ENCODE data around the gene CIROP. TPM values are rescaled to one million over a fixed set of nuclear protein-coding genes. Genes with fewer than 3 reads are reported as not detected.

Gene CIROP
- total RNA-seq, 1 donor from 2014 or later, result not detected

- TF ChIP-seq CTCF (IDR thresholded peaks at IDR 0.05; ENCODE audit: unreplicated experiment), result no peak
- Mint-ChIP-seq H3K4me3 (ENCODE audit: low read depth) (no peak overlapping the region), H3K36me3 (ENCODE audit: insufficient read depth) (peaks cover 4% of the 10 kb centered on the region), H3K27me3 (no peaks in the 10 kb centered on the region), H3K9me3 (ENCODE audit: low read depth) (no peaks in the 10 kb centered on the region), H3K27ac (no peak overlapping the region), H3K4me1 (ENCODE audit: low read depth) (no peaks in the 10 kb centered on the region)
- no peak for DNase-seq (ENCODE audit: low spot score, unreplicated experiment)
These were observed 26.1 kb upstream of the CIROP start for GRCh38 chr14:23130871-23131270.

- no peaks in the 10 kb centered on the region for H3K4me1 Mint-ChIP-seq (ENCODE audit: low read depth)
- no peaks in the 10 kb centered on the region for H3K27me3 Mint-ChIP-seq
- DNase-seq (ENCODE audit: low spot score, unreplicated experiment), result no peak
- no peak for TF ChIP-seq CTCF (IDR thresholded peaks at IDR 0.05; ENCODE audit: unreplicated experiment)
- H3K36me3 Mint-ChIP-seq (ENCODE audit: insufficient read depth), result peaks cover 4% of the 10 kb centered on the region
- H3K4me3 Mint-ChIP-seq (ENCODE audit: low read depth), result no peak overlapping the region
- no peak overlapping the region for H3K27ac Mint-ChIP-seq
- no peaks in the 10 kb centered on the region for H3K9me3 Mint-ChIP-seq (ENCODE audit: low read depth)
These were observed 25.0 kb upstream of the CIROP start for GRCh38 chr14:23129759-23130316.

- Mint-ChIP-seq H3K36me3 (ENCODE audit: insufficient read depth) (peaks cover 4% of the 10 kb centered on the region), H3K4me1 (ENCODE audit: low read depth) (no peaks in the 10 kb centered on the region), H3K27me3 (no peaks in the 10 kb centered on the region), H3K9me3 (ENCODE audit: low read depth) (no peaks in the 10 kb centered on the region), H3K27ac (no peak overlapping the region), H3K4me3 (ENCODE audit: low read depth) (no peak overlapping the region)
- no peak for TF ChIP-seq CTCF (IDR thresholded peaks at IDR 0.05; ENCODE audit: unreplicated experiment)
- DNase-seq (ENCODE audit: low spot score, unreplicated experiment), result no peak
These were observed 24.4 kb upstream of the CIROP start for GRCh38 chr14:23128969-23129758.

GRCh38 chr14:23127861-23128260, 23.1 kb upstream of the CIROP start:
- no peak overlapping the region for H3K27ac Mint-ChIP-seq
- H3K27me3 Mint-ChIP-seq, result peaks cover 3% of the 10 kb centered on the region
- H3K4me1 Mint-ChIP-seq (ENCODE audit: low read depth), result no peaks in the 10 kb centered on the region
- H3K4me3 Mint-ChIP-seq (ENCODE audit: low read depth), result no peak overlapping the region
- H3K9me3 Mint-ChIP-seq (ENCODE audit: low read depth), result no peaks in the 10 kb centered on the region
- no peak for TF ChIP-seq CTCF (IDR thresholded peaks at IDR 0.05; ENCODE audit: unreplicated experiment)
- no peak for DNase-seq (ENCODE audit: low spot score, unreplicated experiment)
- H3K36me3 Mint-ChIP-seq (ENCODE audit: insufficient read depth), result peaks cover 4% of the 10 kb centered on the region

GRCh38 chr14:23126548-23127278, 21.9 kb upstream of the CIROP start:
- Mint-ChIP-seq H3K4me1 (ENCODE audit: low read depth) (no peaks in the 10 kb centered on the region), H3K27me3 (peaks cover 4% of the 10 kb centered on the region), H3K9me3 (ENCODE audit: low read depth) (no peaks in the 10 kb centered on the region), H3K4me3 (ENCODE audit: low read depth) (no peak overlapping the region), H3K27ac (no peak overlapping the region), H3K36me3 (ENCODE audit: insufficient read depth) (peaks cover 4% of the 10 kb centered on the region)
- no peak for TF ChIP-seq CTCF (IDR thresholded peaks at IDR 0.05; ENCODE audit: unreplicated experiment)
- no peak for DNase-seq (ENCODE audit: low spot score, unreplicated experiment)

Measured in progenitor cell of endocrine pancreas (in vitro differentiated cells).